GM12891 (cell line): Measurements from ENCODE around the gene COASY.

Experiments used
- PAX5 ChIP-seq: IDR thresholded peaks from 2 replicates; pipeline ENCODE4 v1.6.1; 2011; ENCODE audit warnings: low read length, moderate library complexity, mild to moderate bottlenecking; ENCODE audit not compliant: insufficient read depth, severe bottlenecking
- POLR2A ChIP-seq: IDR thresholded peaks from 2 replicates; pipeline ENCODE4 v1.6.1; 2011; ENCODE audit warnings: low read depth, low read length, control low read depth
- POLR2AphosphoS5 ChIP-seq: IDR thresholded peaks from 2 replicates; pipeline ENCODE4 v1.6.1; 2011; ENCODE audit warnings: low read depth, low read length, control low read depth
- SPI1 ChIP-seq: IDR thresholded peaks from 2 replicates; pipeline ENCODE4 v1.6.1; 2011; ENCODE audit warnings: low read depth, low read length, control low read depth
- TAF1 ChIP-seq: IDR thresholded peaks from 2 replicates; pipeline ENCODE4 v1.6.1; 2011; ENCODE audit warnings: low read depth, low read length, control low read depth

- TF ChIP-seq POLR2A (no peak), TAF1 (no peak), PAX5 (no peak), POLR2AphosphoS5 (no peak), SPI1 (peak; percentile 22; the same call in 1 of the 2 replicates)
These were observed 41.4 kb downstream of the COASY start for GRCh38 chr17:42603318-42603717.
